ENCODE measurements around the gene USH1G. TPM values are rescaled to one million over a fixed set of nuclear protein-coding genes. Genes with fewer than 3 reads are reported as not detected.
A peak's percentile ranks its signal among the peaks of the same experiment; 100 is the strongest.

The USH1G gene
- total and polyA plus RNA-seq, 2 of the 13 experiments (the other 11 are each of a cell fraction or from before 2014, with no cell fraction given), result 0.04 TPM; not detected in 1

- TF ChIP-seq THAP9 (CRISPR knock-in tag; IDR thresholded peaks at IDR 0.05; ENCODE audit: borderline replicate concordance) (peak; percentile 45; the same call in 1 of the 2 replicates), KAT2B (IDR thresholded peaks at IDR 0.05; ENCODE audit: borderline replicate concordance, low read depth, low read length) (no peak), ZKSCAN1 (IDR thresholded peaks at IDR 0.05; ENCODE audit: low read length) (no peak; the same call in 1 of the 2 replicates), ZNF276 (CRISPR knock-in tag; IDR thresholded peaks at IDR 0.05; ENCODE audit: low read depth) (peak; percentile 62; the same call in 1 of the 2 replicates), SNAI1 (CRISPR knock-in tag; IDR thresholded peaks at IDR 0.05; ENCODE audit: borderline replicate concordance) (no peak), MATR3 (CRISPR knock-in tag; IDR thresholded peaks at IDR 0.05) (no peak), SALL2 (CRISPR knock-in tag; IDR thresholded peaks at IDR 0.05) (peak; percentile 86), RBFOX2 (IDR thresholded peaks at IDR 0.05; ENCODE audit: low read depth, low read length) (no peak), ZBTB37 (CRISPR knock-in tag; IDR thresholded peaks at IDR 0.05) (no peak), TEAD3 (CRISPR knock-in tag; optimal IDR thresholded peaks at IDR 0.05; ENCODE audit: borderline replicate concordance) (peak; percentile 72), ZNF644 (CRISPR knock-in tag; IDR thresholded peaks at IDR 0.05; ENCODE audit: low read depth) (no peak; the same call in 1 of the 2 replicates), BRF2 (CRISPR knock-in tag; IDR thresholded peaks at IDR 0.05) (no peak), ZNF792 (CRISPR knock-in tag; IDR thresholded peaks at IDR 0.05) (peak; percentile 80; the same call in 1 of the 2 replicates), SRSF1 (optimal IDR thresholded peaks at IDR 0.05; ENCODE audit: low read depth, low read length) (no peak), ZNF33A (CRISPR knock-in tag; IDR thresholded peaks at IDR 0.05; ENCODE audit: borderline replicate concordance) (no peak), ZNF710 (CRISPR knock-in tag; IDR thresholded peaks at IDR 0.05; ENCODE audit: borderline replicate concordance) (peak; percentile 82), ZGPAT (CRISPR knock-in tag; IDR thresholded peaks at IDR 0.05) (0 out of 2 replicates have a peak, but pooled peaks have one; percentile 5), ZSCAN20 (CRISPR knock-in tag; IDR thresholded peaks at IDR 0.05; ENCODE audit: borderline replicate concordance) (no peak)
Observed at GRCh38 chr17:74960570-74961342, 37.7 kb upstream of the USH1G start (continued).

Measured in HepG2 (cell line).